Stimulated activated CD4-positive, alpha-beta T cell treated with anti-CD3 and anti-CD28 coated beads, Interleukin-4, amount 100 ng/mL, for 24 hours (primary cell): ENCODE results near the gene CTF1.
"Not testable (repeated sequence)": the region's sequence is repeated elsewhere in the genome, so short reads cannot be mapped to it uniquely, and the experiment has no call there.

Experiments
- DNase-seq: peaks from one replicate; pipeline ENCODE4 v3.0.0-alpha.2; 2020

CTF1 gene

GRCh38 chr16:30896261-30896888, at the start of gene CTF1:
Gene CTF1 (plus strand): TSS chr16:30896614. CDS start chr16:30896644, 30 bp downstream.
- no peak for DNase-seq

GRCh38 chr16:30846649-30847402, 49.6 kb upstream of the CTF1 start:
- no peak for DNase-seq

- no peak for DNase-seq
Observed at GRCh38 chr16:30850246-30850645, 46.2 kb upstream of the CTF1 start.

- DNase-seq = no peak
Observed at GRCh38 chr16:30853758-30854157, 42.7 kb upstream of the CTF1 start.

GRCh38 chr16:30858111-30858495, 38.3 kb upstream of the CTF1 start:
- no peak for DNase-seq

GRCh38 chr16:30858829-30859423, 37.5 kb upstream of the CTF1 start:
- no peak for DNase-seq

- DNase-seq = not testable (repeated sequence)
Observed at GRCh38 chr16:30860729-30861128, 35.7 kb upstream of the CTF1 start.

GRCh38 chr16:30863178-30863577, 33.2 kb upstream of the CTF1 start:
- DNase-seq = not testable (repeated sequence)

- no peak for DNase-seq
Observed at GRCh38 chr16:30866031-30866430, 30.4 kb upstream of the CTF1 start.

GRCh38 chr16:30867747-30868146, 28.7 kb upstream of the CTF1 start:
- no peak for DNase-seq

GRCh38 chr16:30870904-30871303, 25.5 kb upstream of the CTF1 start:
- DNase-seq = no peak

GRCh38 chr16:30874244-30874820, 22.1 kb upstream of the CTF1 start:
- no peak for DNase-seq

GRCh38 chr16:30874821-30875717, 21.3 kb upstream of the CTF1 start:
- DNase-seq = peak; percentile 89

GRCh38 chr16:30875871-30876801, 20.3 kb upstream of the CTF1 start:
- DNase-seq = peak; percentile 29

GRCh38 chr16:30876867-30877266, 19.5 kb upstream of the CTF1 start:
- DNase-seq = no peak

GRCh38 chr16:30882429-30883310, 13.7 kb upstream of the CTF1 start:
- no peak for DNase-seq

- no peak for DNase-seq
Observed at GRCh38 chr16:30884760-30885159, 11.7 kb upstream of the CTF1 start.

GRCh38 chr16:30885196-30885595, 11.2 kb upstream of the CTF1 start:
- no peak for DNase-seq

GRCh38 chr16:30886145-30886544, 10.3 kb upstream of the CTF1 start:
- no peak for DNase-seq

GRCh38 chr16:30887927-30888326, 8.5 kb upstream of the CTF1 start:
- DNase-seq = no peak
